Activated naive CD8-positive, alpha-beta T cell treated with anti-CD3 and anti-CD28 coated beads, Interleukin-2, amount 50 U/mL, for 24 hours (primary cell): ENCODE data around the gene SYNDIG1.

Experiments used
- ATAC-seq: fragments of 150-1000 bp; cut with Tn5 transposase; one replicate; pipeline ENCODE4 v1.10.0; 2021
- DNase-seq: peaks from one replicate; pipeline ENCODE4 v3.0.0; 2021
- H3K27ac Mint-ChIP-seq: one replicate; pipeline ENCODE4 v1.8.0; 2021; ENCODE audit warnings: mild to moderate bottlenecking, mixed read lengths
- H3K27me3 Mint-ChIP-seq: one replicate; pipeline ENCODE4 v1.8.0; 2021; ENCODE audit warnings: mixed read lengths
- H3K36me3 Mint-ChIP-seq: one replicate; pipeline ENCODE4 v1.8.0; 2021; ENCODE audit warnings: low read depth, mixed read lengths
- H3K4me1 Mint-ChIP-seq: one replicate; pipeline ENCODE4 v1.8.0; 2021; ENCODE audit warnings: mixed read lengths
- H3K4me3 Mint-ChIP-seq: one replicate; pipeline ENCODE4 v1.8.0; 2021; ENCODE audit warnings: mild to moderate bottlenecking, moderate library complexity, mixed read lengths
- H3K9me3 Mint-ChIP-seq: one replicate; pipeline ENCODE4 v1.8.0; 2021; ENCODE audit warnings: mixed read lengths

The SYNDIG1 gene

GRCh38 chr20:24708411-24709295 is 239.2 kb downstream of the SYNDIG1 start:
- no peak overlapping the region for H3K4me3 Mint-ChIP-seq
- H3K36me3 Mint-ChIP-seq, result no peaks in the 10 kb centered on the region
- ATAC-seq, result no peak
- no peaks in the 10 kb centered on the region for H3K4me1 Mint-ChIP-seq
- peaks cover 10% of the 10 kb centered on the region for H3K9me3 Mint-ChIP-seq
- no peak overlapping the region for H3K27ac Mint-ChIP-seq
- DNase-seq, result no peak
- H3K27me3 Mint-ChIP-seq, result peaks cover 7% of the 10 kb centered on the region
